GM12892 (cell line): ENCODE results near the gene PLOD2.

Experiments used
- POLR2A ChIP-seq: IDR thresholded peaks from 2 replicates; pipeline ENCODE4 v1.6.1; 2011; ENCODE audit warnings: low read depth, low read length, control low read depth
- POLR2AphosphoS5 ChIP-seq: IDR thresholded peaks from 2 replicates; pipeline ENCODE4 v1.6.1; 2011; ENCODE audit warnings: low read depth, low read length, control low read depth
- TAF1 ChIP-seq: IDR thresholded peaks from 2 replicates; pipeline ENCODE4 v1.6.1; 2011; ENCODE audit warnings: low read depth, mild to moderate bottlenecking, control low read depth, low read length, borderline replicate concordance

GRCh38 chr3:146156095-146156494 is 4.9 kb downstream of the PLOD2 start:
- no peak for TF ChIP-seq POLR2AphosphoS5
- no peak for TF ChIP-seq POLR2A
- TF ChIP-seq TAF1, result no peak
